Astrocyte of the cerebellum (primary cell): ENCODE results near the gene RBM20.

Experiments
- DNase-seq: peaks from one replicate; pipeline ENCODE4 v3.0.0-alpha.2; 2011; ENCODE audit warnings: low read depth
- H3K4me3 ChIP-seq: 2 replicates; pipeline ENCODE4 v1.5.1; 2011; ENCODE audit warnings: mild to moderate bottlenecking, low read depth, low read length, moderate library complexity
- in situ Hi-C: cut with HindIII; loops from 2 replicates; pipeline ENCODE4 v1.10.0; 2017; ENCODE audit warnings: low sequenced_read_pairs
- TF ChIP-seq, protein P1 (sequence below): IDR thresholded peaks from 2 replicates; pipeline ENCODE4 v1.5.1; 2012; ENCODE audit warnings: low read length, low read depth, moderate library complexity, mild to moderate bottlenecking; ENCODE audit errors: missing control alignments

RBM20 gene

DNA sequence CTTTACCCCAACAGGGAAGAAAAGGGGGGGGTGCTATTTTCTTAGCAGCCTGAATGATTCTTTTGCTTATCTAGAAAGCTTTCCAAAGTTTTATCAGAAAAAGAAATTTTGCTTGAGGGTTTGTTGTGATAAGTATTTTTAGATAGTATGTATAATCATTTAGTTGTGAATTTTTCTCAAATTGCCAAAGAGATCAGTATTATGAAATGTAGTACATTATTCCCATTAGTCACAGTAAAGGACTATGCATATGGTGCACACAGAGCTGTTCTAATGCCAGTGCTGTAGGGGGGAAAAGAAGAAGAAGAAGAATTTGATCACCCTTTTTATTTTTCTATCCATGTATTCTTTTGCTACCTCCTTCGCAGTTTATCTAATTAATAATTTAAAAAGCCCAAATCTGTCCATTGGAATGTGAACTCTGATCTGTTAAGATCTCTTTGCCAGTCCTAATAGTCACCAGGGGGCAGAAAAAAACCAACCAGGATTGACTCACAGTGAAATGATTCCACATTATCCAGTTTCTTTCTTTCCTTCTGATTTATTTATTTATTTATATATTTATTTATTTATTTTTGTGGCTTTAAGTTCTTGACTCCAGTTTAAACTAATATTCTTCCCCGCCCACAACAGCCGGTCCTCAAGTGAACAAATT, 4.7 kb downstream of the RBM20 start:
- TF ChIP-seq, protein P1, sequence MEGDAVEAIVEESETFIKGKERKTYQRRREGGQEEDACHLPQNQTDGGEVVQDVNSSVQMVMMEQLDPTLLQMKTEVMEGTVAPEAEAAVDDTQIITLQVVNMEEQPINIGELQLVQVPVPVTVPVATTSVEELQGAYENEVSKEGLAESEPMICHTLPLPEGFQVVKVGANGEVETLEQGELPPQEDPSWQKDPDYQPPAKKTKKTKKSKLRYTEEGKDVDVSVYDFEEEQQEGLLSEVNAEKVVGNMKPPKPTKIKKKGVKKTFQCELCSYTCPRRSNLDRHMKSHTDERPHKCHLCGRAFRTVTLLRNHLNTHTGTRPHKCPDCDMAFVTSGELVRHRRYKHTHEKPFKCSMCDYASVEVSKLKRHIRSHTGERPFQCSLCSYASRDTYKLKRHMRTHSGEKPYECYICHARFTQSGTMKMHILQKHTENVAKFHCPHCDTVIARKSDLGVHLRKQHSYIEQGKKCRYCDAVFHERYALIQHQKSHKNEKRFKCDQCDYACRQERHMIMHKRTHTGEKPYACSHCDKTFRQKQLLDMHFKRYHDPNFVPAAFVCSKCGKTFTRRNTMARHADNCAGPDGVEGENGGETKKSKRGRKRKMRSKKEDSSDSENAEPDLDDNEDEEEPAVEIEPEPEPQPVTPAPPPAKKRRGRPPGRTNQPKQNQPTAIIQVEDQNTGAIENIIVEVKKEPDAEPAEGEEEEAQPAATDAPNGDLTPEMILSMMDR = peak; percentile 6
- H3K4me3 ChIP-seq = no peak overlapping the region
- in situ Hi-C loops = no loop called here
- DNase-seq = no peak

DNA sequence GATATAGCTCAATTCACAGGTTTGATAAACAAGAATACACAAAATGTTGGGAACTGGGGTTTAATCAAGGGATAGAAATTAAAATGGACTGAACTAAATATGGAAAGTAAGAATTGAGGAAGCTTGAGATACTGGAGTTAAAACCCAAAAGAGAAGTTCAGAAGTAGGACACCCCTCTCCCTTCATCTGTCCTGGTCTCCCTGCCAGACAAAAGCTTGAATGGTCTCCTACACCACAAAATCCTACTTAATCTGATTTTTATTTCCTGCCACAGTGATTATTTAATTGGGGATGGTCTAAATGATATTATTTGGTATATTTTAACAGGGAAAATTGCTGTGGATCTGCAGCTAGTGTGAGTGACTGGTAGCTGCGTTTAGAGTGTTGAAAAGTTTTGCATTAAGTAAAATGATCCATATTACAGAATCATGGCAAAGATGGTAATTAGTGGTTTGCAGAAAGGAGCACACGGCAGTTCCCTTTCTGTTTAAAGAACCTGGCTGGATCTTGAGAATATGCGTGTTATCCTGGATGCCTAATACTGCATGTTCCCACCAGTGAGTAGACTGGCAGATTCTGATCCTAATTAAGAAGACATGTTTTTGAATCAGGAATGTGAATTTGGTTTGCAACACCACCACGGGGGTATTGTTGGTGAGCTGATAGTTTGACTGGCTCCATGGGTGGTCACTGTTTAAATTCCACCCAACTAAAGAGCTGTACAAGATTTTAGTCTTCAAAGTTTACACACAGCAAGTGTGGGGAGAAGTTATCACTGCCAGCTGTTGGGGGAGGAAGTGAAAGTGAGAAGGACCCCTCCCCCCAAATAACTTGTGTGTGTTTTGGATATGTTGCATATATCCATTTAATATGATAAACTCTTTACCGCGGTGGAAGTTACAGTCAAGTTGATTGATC, 5.5 kb downstream of the RBM20 start:
- in situ Hi-C loops = no loop called here
- TF ChIP-seq, protein P1 = no peak
- DNase-seq = no peak
- no peak overlapping the region for H3K4me3 ChIP-seq

DNA sequence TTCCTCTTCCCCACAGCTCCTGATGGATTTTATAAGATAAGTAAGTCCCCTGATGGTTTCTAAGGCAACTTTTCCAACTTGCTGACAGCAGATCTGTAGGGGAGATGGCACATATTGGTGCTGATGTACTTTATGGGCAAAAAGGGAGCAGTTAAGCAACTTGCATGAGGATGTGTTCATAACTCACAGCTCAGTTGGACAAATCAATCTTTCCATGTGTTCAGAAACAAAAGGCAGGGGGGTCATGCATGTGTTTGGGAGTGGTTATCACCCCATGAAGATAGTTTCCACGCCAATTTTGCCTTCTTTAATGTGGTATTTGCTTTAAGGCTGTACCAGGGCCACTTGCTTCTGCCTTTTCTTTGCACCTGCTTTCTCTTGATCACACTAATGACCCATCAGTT, 6.1 kb downstream of the RBM20 start:
- no peak for DNase-seq
- H3K4me3 ChIP-seq = no peak overlapping the region
- in situ Hi-C loops = no loop called here
- TF ChIP-seq, protein P1 = no peak

DNA sequence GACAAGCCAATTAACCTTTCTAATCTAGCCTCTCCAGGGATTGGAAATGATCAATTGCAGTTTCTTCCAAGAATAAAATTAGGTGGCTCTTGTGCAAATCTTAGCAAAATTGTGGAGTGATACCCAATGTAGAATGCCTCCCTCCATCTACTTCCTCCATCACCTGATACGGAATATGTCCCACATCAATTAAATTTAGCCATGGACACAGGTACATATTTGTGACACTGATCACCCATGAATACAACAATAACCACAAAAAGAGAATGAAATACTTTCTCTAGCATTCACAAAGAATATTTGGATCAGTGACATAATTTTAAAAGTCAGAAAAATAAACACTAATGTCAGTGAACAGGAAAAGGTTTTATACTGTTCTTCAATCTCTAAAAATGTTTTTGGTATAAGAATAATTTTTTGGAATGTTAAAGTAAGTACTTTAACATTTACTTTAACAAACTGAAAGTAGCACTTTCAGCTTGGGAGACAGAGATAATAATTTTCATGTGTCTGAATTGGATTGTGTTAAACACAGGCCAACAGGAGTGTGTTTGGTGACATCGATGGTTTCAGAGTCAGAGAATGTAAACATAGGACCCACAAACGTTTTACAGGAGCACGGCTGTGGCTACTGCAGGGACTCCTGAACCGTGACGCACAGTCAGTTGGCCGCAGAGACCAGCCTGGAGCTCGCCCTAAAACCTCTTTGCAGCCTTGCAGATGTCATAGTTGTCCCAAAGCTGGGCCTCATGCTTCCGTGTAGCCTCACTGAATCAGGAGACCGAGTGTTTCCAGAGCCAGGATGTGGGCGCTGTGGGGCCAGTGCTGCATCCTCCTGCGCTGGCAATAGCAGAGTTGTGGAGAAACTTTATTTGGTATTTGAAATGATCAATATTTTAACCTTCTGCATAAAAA, 7.2 kb downstream of the RBM20 start:
- DNase-seq = no peak
- in situ Hi-C loops = no loop called here
- TF ChIP-seq, protein P1 = no peak
- no peak overlapping the region for H3K4me3 ChIP-seq

DNA sequence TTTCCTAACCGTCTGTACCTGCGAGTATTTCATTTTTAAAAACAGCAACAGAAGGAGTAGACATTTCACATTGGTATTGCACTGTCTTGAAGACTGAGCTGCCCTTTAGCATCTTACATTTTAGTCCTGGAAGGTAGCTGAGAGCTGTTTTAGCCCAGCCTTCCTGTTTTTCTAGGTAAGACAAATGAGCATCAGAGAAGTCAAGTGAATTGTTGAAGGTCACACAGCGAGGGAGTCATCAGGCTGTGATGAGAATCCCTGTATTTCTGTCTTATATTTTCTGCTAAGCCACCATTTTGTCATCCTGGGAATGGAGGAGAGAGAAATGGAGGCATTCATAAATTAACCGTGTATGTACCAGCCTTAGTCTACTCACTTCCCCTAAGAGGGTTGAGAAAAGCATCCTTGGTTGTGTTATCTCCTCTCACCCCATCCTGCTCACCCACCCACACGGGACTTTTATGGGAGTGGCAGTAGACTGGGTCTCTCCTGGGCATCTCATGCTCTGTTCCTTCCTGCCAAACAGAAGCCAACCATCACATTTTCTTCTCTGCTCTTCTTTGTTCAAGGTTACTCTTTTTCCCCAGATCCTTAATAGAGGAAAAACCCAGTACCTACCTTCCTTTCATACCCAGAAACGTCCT, 8.5 kb downstream of the RBM20 start:
- in situ Hi-C loops = no loop called here

More for the DNA sequence above, 8.5 kb downstream of the RBM20 start:
- TF ChIP-seq, protein P1 = no peak
- DNase-seq = no peak
- no peak overlapping the region for H3K4me3 ChIP-seq
